ENCODE results near the gene ANO2.
"Not testable (repeated sequence)": the region's sequence is repeated elsewhere in the genome, so short reads cannot be mapped to it uniquely, and the experiment has no call there.

Gene ANO2

DNA sequence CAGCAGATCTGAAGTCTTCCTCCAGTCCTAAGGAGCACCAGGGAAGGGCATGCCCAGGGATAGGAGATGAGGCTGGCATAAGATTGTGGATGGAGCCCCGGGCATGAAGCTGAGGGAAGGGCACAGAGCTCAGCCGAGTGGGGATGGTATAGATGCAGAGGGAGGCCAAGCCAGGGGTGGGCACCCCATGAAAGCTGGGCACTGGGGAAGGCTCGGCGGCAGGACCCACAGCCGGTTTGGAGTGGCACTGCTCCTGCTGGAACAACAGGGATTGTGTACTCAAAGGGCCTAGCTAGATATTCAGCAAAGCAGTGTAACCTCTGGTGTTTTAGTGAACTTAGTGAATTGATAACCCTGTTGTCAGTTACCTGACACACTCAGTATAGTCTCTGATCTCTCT is 396.0 kb downstream of the ANO2 start:
- DNase-seq (ENCODE audit: low read depth in 2 of 2), result no peak

DNA sequence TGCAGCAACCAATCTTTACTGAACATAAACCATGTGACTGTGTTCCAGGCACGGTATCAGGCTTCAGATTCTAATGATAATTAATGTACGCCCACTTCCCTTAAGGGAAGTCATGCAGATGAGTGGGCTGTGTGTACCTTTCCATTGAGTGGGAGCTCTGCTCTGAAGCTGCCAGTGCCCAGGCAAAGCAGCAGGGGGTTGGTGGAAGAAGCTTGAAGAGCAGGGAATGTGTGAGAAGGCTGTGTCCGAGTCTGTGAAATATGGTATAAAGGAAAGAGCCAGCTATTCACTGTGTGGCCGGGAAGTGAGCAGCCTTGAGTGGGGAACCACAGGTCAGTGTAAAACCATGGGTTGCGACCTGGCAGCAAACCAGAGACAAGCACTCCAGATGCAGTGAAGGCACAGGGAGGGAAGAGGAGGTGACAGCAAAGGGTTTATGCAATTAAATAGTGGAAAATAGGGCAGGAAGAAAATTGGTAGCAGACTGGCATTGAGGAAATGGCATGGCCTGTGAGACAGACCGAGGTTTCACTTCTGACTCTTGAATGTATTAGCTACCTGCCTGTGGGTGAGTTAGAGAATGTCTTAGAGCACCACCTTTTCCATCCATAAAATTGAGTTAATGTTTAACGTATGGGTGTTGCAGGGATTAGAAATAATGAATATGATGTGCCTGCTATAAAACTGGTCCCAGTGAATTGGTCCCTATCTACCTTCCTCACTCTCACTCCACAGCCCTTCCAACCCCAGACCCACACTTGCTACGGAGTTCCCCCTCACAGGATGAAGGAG is 396.7 kb downstream of the ANO2 start:
- DNase-seq (ENCODE audit: low read depth in 2 of 2), result no peak

DNA sequence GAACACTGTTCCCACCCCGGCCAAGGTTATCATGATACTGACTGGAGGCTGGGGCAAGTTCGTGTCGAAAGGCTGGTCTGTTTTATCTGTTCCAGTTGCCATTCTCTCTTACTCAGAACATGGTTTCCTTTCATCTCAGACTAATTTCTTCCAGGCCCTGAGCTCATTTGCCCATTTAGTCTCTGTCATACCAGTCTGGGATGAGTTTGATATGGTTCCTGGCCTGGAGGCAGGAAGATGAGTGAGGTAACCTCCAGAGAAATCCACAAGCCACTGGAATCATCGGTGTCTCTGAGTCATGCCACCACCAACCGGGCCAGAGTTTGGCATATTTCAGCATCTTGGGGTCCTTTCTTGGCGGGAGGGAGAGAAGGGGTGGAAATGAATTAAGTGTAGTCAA is 398.4 kb downstream of the ANO2 start:
- no peak for DNase-seq (ENCODE audit: low read depth in 2 of 2)

DNA sequence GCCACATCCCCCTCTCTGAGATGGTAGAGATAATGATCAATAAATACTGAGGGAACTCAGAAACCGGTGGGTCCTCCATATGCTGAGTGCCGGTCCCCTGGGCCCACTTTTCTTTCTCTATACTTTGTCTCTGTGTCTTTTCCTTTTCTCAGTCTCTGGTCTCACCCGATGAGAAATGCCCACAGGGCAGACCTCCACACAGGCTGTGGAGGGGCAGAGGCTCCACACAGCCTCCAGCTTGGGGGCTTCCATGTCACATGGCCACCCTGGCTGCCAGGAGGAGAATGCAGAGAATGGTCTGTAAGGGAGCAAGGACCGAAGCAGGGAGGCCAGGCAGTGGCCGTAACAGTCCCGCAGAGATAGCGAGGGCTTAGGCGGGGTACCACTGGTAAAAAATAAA is 407.3 kb downstream of the ANO2 start:
- DNase-seq (ENCODE audit: low read depth in 2 of 2), result no peak

- not testable (repeated sequence) for DNase-seq (ENCODE audit: low read depth in 2 of 2)
Observed at GRCh38 chr12:5537026-5537615, 407.9 kb downstream of the ANO2 start.

DNA sequence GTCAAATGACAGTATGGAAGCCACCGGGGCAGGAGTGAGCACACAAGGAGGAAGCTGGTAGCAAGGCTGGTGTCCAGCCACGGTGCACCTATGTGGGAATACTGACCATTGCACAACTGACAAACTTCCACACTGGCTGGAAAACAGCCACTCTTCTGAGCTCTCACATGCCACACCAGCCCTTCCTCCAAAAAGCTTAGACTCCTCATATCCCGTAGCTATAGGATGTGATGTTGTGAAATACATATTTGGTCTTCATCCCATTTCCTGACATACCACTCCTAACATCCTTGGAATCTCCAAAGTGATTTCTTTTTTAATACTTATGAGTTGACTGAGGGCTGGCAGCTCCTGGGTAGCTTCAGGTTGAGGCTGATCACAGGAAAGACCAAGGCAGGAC is 409.5 kb downstream of the ANO2 start:
- DNase-seq (ENCODE audit: low read depth in 2 of 2), result no peak

GRCh38 chr12:5534426-5535199 is 410.4 kb downstream of the ANO2 start:
- DNase-seq (ENCODE audit: low read depth in 2 of 2), result no peak

DNA sequence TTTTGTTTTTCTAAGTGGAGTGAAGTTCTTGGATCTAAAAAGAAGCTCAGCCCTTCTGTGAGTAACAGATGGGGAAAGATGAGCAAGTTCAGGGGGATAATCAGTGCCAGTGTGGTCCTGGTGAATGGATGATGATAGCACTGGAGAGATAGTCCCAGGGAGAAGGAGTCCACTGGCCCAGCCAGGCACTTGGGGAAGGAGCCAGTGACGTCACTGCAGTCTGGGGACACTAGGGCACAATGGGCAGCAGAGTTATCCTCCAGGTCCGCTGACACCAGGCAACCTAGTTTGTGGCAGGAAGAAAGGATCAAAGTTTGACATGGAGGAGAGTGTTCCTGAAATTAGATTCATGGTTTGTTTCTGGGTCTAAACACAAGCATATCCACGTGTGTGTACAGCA is 411.7 kb downstream of the ANO2 start:
- DNase-seq (ENCODE audit: low read depth in 2 of 2), result no peak

DNA sequence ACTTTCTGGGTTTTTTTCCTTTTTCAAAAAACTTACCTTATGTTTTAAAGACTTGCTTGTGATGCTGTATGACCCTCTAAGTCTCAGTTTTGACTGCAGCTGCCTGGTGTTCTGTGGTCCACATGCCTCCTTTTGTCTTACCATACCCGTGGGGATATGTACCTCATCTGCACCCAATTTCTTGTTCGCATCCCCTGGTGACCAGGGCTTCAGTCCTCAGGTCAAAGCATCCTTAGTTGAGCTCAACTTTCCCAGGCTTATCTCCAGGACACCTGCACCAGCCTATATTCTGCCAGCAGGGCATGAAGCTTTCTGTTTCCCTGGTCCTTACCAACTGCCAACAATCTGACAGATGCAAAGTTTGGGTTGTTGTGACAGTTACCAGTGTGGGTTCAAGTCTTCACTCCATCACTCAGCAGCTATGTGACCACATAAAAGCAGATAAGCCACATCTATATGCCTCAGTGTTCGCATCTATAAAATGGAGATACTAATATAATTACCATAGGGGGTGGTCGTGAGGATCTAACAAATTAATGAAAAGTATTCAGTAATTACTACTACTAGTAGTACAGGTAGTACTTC is 419.2 kb downstream of the ANO2 start:
- no peak for DNase-seq (ENCODE audit: low read depth in 2 of 2)

DNA sequence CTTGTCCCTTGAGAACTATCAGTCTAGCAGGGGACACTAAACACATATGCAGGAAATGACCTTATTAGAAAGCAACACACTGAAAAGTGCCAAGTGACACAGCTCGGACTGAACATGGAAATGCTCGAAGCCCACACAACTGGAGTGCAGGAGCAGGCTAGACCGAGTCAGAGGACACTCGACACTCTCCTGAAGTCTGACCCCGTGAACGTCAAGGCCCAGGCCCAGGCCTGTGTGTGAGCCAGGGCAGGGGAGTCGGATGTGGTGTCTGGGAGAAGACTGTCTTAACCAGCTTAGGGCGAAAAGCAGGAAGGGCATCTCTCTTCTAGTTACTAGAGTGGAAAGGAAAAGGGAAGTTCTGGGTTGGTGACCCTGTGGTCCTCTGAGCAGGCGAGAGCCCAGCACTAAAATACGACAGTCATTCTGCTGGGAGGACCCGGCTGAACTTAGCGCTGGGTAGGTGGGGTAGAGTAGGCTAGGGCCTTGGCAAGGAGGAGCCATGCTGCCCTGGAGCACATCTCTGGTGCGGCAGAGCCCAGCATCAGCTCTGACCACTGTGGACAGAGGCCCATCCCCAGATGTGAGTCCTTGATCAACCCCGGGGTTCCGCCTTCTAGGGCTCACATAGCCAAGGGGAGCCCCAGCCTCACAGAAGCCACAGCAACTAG is 420.2 kb downstream of the ANO2 start:
- DNase-seq (ENCODE audit: low read depth in 2 of 2), result no peak

- no peak for DNase-seq (ENCODE audit: low read depth in 2 of 2)
Observed at GRCh38 chr12:5524116-5524768, 420.8 kb downstream of the ANO2 start.

- DNase-seq (ENCODE audit: low read depth in 2 of 2), result no peak
Observed at GRCh38 chr12:5523396-5524115, 421.5 kb downstream of the ANO2 start.

- no peak for DNase-seq (ENCODE audit: low read depth in 2 of 2)
Observed at GRCh38 chr12:5522432-5523335, 422.4 kb downstream of the ANO2 start.

GRCh38 chr12:5521456-5522325 is 423.4 kb downstream of the ANO2 start:
- DNase-seq (ENCODE audit: low read depth in 2 of 2), result no peak

- DNase-seq (ENCODE audit: low read depth in 2 of 2), result no peak
Observed at GRCh38 chr12:5520831-5521230, 424.2 kb downstream of the ANO2 start.

- no peak for DNase-seq (ENCODE audit: low read depth in 2 of 2)
Observed at GRCh38 chr12:5520037-5520436, 425.0 kb downstream of the ANO2 start.

- no peak for DNase-seq (ENCODE audit: low read depth in 2 of 2)
Observed at GRCh38 chr12:5518584-5519365, 426.3 kb downstream of the ANO2 start.

Data from stimulated activated CD4-positive, alpha-beta T cell treated with anti-CD3 and anti-CD28 coated beads, Interleukin-12 subunit alpha, Interleukin-12 subunit beta, amount 100 ng/mL, for 24 hours (primary cell).